ENCODE data around the gene PRKACG.

DNA sequence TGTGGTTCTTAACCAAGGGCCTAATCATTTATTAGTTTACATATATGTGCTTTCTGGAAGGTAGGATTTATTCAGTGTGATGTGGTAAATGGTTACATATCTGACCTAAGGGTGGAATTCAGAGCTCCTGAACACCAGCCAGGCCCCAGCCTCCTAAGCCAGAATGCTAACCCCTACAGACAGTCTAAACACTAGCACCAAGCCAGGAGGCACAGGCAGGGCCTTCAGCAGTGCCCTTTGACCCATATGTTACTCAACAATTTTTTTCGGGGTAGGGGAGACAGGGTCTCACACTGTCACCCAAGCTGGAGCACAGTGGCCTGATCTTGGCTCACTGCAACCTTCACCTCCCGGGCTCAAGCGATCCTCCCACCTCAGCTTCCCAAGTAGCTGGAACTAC, 40.3 kb downstream of the PRKACG start:
- TF ChIP-seq GATA2 (IDR thresholded peaks at IDR 0.05; ENCODE audit: low read depth, low read length) (no peak), GATA3 (IDR thresholded peaks at IDR 0.05; ENCODE audit: low read depth, low read length) (no peak)

All from SH-SY5Y (cell line).